H9 (cell line): ENCODE results near the gene PDLIM3. TPM values are rescaled to one million over a fixed set of nuclear protein-coding genes. Genes with fewer than 3 reads are reported as not detected.

ENCODE experiments used
- DNase-seq: peaks from one replicate; pipeline ENCODE4 v3.0.0-alpha.2; 2017
- H2AFZ ChIP-seq: one replicate; pipeline ENCODE4 v1.6.1; 2013; ENCODE audit warnings: mild to moderate bottlenecking, low read length, control low read depth, moderate library complexity
- H2AK5ac ChIP-seq: 2 replicates; pipeline ENCODE4 v1.6.1; 2013; ENCODE audit warnings: low read length, control low read depth, mixed read lengths; ENCODE audit not compliant: insufficient read length
- H2BK120ac ChIP-seq: one replicate; pipeline ENCODE4 v1.6.1; 2013; ENCODE audit warnings: low read depth, mild to moderate bottlenecking, low read length, control low read depth, inconsistent platforms; ENCODE audit not compliant: poor library complexity, severe bottlenecking
- H2BK12ac ChIP-seq: 2 replicates; pipeline ENCODE4 v1.6.1; 2013; ENCODE audit warnings: low read length, control low read depth, mixed read lengths, low read depth; ENCODE audit not compliant: insufficient read length
- H2BK15ac ChIP-seq: 2 replicates; pipeline ENCODE4 v1.6.1; 2013; ENCODE audit warnings: low read depth, low read length, control low read depth
- H2BK20ac ChIP-seq: one replicate; pipeline ENCODE4 v1.6.1; 2013; ENCODE audit warnings: low read depth, mild to moderate bottlenecking, low read length, control low read depth, inconsistent platforms; ENCODE audit not compliant: poor library complexity, severe bottlenecking
- H2BK5ac ChIP-seq: 2 replicates; pipeline ENCODE4 v1.6.1; 2013; ENCODE audit warnings: low read length, control low read depth, mixed read lengths; ENCODE audit not compliant: insufficient read length
- H3K14ac ChIP-seq: 2 replicates; pipeline ENCODE4 v1.6.1; 2013; ENCODE audit warnings: low read length, control low read depth; ENCODE audit not compliant: insufficient read depth
- H3K18ac ChIP-seq: 2 replicates; pipeline ENCODE4 v1.6.1; 2013; ENCODE audit warnings: low read depth, mild to moderate bottlenecking, mixed read lengths, low read length, control low read depth; ENCODE audit not compliant: insufficient read length
- H3K23ac ChIP-seq: 2 replicates; pipeline ENCODE4 v1.6.1; 2013; ENCODE audit warnings: low read length, control low read depth, mixed read lengths, low read depth; ENCODE audit not compliant: insufficient read length
- H3K23me2 ChIP-seq: 2 replicates; pipeline ENCODE4 v1.6.1; 2013; ENCODE audit warnings: low read depth, mild to moderate bottlenecking, mixed read lengths, low read length, control low read depth; ENCODE audit not compliant: insufficient read length, poor library complexity, severe bottlenecking
- H3K27ac ChIP-seq: 2 replicates; pipeline ENCODE4 v1.5.1; 2013; ENCODE audit warnings: low read length, control low read depth, mixed read lengths, low read depth; ENCODE audit not compliant: insufficient read length
- H3K27me3 ChIP-seq: 2 replicates; pipeline ENCODE4 v1.6.1; 2013; ENCODE audit warnings: low read length, control low read depth, inconsistent platforms; ENCODE audit not compliant: insufficient read depth
- H3K4ac ChIP-seq: 2 replicates; pipeline ENCODE4 v1.6.1; 2013; ENCODE audit warnings: low read depth, mild to moderate bottlenecking, control low read depth, inconsistent platforms, low read length, moderate library complexity
- H3K4me1 ChIP-seq: 2 replicates; pipeline ENCODE4 v1.6.1; 2013; ENCODE audit warnings: low read length, control low read depth, inconsistent platforms; ENCODE audit not compliant: insufficient read depth
- H3K4me2 ChIP-seq: 2 replicates; pipeline ENCODE4 v1.6.1; 2013; ENCODE audit warnings: low read length, control low read depth, mixed read lengths; ENCODE audit not compliant: insufficient read length, insufficient read depth
- H3K56ac ChIP-seq: 2 replicates; pipeline ENCODE4 v1.6.1; 2013; ENCODE audit warnings: low read depth, mild to moderate bottlenecking, mixed read lengths, low read length, control low read depth; ENCODE audit not compliant: insufficient read length
- H3K79me1 ChIP-seq: 2 replicates; pipeline ENCODE4 v1.6.1; 2013; ENCODE audit warnings: low read depth, mild to moderate bottlenecking, moderate library complexity, low read length, control low read depth, inconsistent platforms; ENCODE audit not compliant: insufficient read depth, poor library complexity, severe bottlenecking
- H3K79me2 ChIP-seq: 2 replicates; pipeline ENCODE4 v1.6.1; 2013; ENCODE audit warnings: low read length, control low read depth, inconsistent platforms; ENCODE audit not compliant: insufficient read depth
- H3K9ac ChIP-seq: 2 replicates; pipeline ENCODE4 v1.6.1; 2013; ENCODE audit warnings: low read length, control low read depth, mixed read lengths; ENCODE audit not compliant: insufficient read length; ENCODE audit errors: extremely low read depth
- H3K9me3 ChIP-seq: one replicate; pipeline ENCODE4 v1.6.1; 2013; ENCODE audit warnings: low read depth, low read length, inconsistent platforms; ENCODE audit not compliant: control insufficient read depth
- H3T11ph ChIP-seq: one replicate; pipeline ENCODE4 v1.6.1; 2013; ENCODE audit warnings: mild to moderate bottlenecking, low read length, control low read depth, inconsistent platforms
- H4K20me1 ChIP-seq: one replicate; pipeline ENCODE4 v1.6.1; 2013; ENCODE audit not compliant: control insufficient read depth, insufficient read length, insufficient read depth
- H4K5ac ChIP-seq: 2 replicates; pipeline ENCODE4 v1.6.1; 2013; ENCODE audit warnings: low read depth, mild to moderate bottlenecking, mixed read lengths, low read length, control low read depth; ENCODE audit not compliant: insufficient read length
- H4K8ac ChIP-seq: replicated peaks from 2 replicates; pipeline ENCODE4 v1.6.1; 2013; ENCODE audit warnings: low read length, control low read depth, mixed read lengths, low read depth; ENCODE audit not compliant: insufficient read length
- H4K91ac ChIP-seq: 2 replicates; pipeline ENCODE4 v1.6.1; 2013; ENCODE audit warnings: low read depth, mild to moderate bottlenecking, moderate library complexity, mixed read lengths, low read length, control low read depth; ENCODE audit not compliant: insufficient read length
- H3K27ac Mint-ChIP-seq, 3 experiments: 2 replicates in 2 of 3; 3 replicates in 1 of 3; pipeline ENCODE4 v1.8.0; 2020 to 2021; ENCODE audit warnings: mixed read lengths in 3 of 3, mild to moderate bottlenecking in 1 of 3, moderate library complexity in 1 of 3
- H3K27me3 Mint-ChIP-seq: 2 replicates; pipeline ENCODE4 v1.8.0; 2021; ENCODE audit warnings: low read depth, mild to moderate bottlenecking, moderate library complexity, mixed read lengths
- H3K36me3 Mint-ChIP-seq, 3 experiments: 2 replicates in 2 of 3; 3 replicates in 1 of 3; pipeline ENCODE4 v1.8.0; 2020 to 2021; ENCODE audit warnings: low read depth in 3 of 3, mixed read lengths in 3 of 3; ENCODE audit not compliant: insufficient read depth in 1 of 3
- H3K4me1 Mint-ChIP-seq, 2 experiments: 2 replicates each; pipeline ENCODE4 v1.8.0; 2020; ENCODE audit warnings: mixed read lengths in 2 of 2
- H3K4me3 Mint-ChIP-seq, 2 experiments: 2 replicates in 1 of 2; 3 replicates in 1 of 2; pipeline ENCODE4 v1.8.0; 2020 to 2021; ENCODE audit warnings: mild to moderate bottlenecking in 2 of 2, mixed read lengths in 2 of 2, moderate library complexity in 1 of 2
- H3K9me3 Mint-ChIP-seq, 2 experiments: 2 replicates in 1 of 2; 3 replicates in 1 of 2; pipeline ENCODE4 v1.8.0; 2020; ENCODE audit warnings: mild to moderate bottlenecking in 2 of 2, mixed read lengths in 2 of 2, moderate library complexity in 1 of 2
- WGBS: extraction: QIAGEN DNeasy Blood & Tissue Kit; methylation state at CpG from one replicate; pipeline ENCODE4 v1.1.7; 2013; ENCODE audit warnings: missing lambda C conversion rate, low lambda C conversion rate, mixed read lengths; ENCODE audit not compliant: insufficient read length; ENCODE audit errors: extremely low coverage; 5-methylcytosine and 5-hydroxymethylcytosine counted together
- total RNA-seq: library from RNA; stranded (reverse); gene quantifications from 2 replicates; pipeline ENCODE4 v1.2.1, GENCODE V29; 2021
- TF ChIP-seq, protein P1 (sequence below): fragments of 200-600 bp; sonication (generic); conservative IDR thresholded peaks from 3 replicates; pipeline ENCODE4 v1.8.0; 2021; ENCODE audit warnings: antibody characterized with exemption, mild to moderate bottlenecking

The PDLIM3 gene
- total RNA-seq, 1 experiment from 2014 or later = 12.0 TPM

DNA sequence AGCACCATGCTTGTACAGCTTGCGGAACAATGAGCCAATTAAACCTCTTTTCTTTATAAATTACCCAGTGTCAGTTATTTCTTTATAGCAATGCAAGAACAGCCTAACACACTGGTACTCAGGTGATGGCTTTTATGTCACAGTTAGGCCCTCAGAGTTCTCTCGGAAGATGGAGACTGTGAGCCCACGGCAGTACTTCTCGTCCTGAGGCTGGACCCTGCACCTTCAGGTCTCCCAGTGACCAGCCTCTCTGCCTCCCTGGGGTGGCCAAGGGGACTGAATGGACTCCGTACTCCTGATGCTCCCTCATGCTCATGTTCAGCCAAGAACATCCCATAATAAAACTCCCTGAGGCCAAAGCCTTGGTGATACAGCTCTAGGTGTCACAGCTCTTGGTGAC lies 25.0 kb upstream of the PDLIM3 start:
- TF ChIP-seq, protein P1, sequence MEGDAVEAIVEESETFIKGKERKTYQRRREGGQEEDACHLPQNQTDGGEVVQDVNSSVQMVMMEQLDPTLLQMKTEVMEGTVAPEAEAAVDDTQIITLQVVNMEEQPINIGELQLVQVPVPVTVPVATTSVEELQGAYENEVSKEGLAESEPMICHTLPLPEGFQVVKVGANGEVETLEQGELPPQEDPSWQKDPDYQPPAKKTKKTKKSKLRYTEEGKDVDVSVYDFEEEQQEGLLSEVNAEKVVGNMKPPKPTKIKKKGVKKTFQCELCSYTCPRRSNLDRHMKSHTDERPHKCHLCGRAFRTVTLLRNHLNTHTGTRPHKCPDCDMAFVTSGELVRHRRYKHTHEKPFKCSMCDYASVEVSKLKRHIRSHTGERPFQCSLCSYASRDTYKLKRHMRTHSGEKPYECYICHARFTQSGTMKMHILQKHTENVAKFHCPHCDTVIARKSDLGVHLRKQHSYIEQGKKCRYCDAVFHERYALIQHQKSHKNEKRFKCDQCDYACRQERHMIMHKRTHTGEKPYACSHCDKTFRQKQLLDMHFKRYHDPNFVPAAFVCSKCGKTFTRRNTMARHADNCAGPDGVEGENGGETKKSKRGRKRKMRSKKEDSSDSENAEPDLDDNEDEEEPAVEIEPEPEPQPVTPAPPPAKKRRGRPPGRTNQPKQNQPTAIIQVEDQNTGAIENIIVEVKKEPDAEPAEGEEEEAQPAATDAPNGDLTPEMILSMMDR = no peak
- no peak overlapping the region for H2AK5ac ChIP-seq
- Mint-ChIP-seq H3K9me3 (peaks cover 9 to 12% of the 10 kb centered on the region in 2 experiments; a peak in 3 of 5 replicates), H3K27ac (peak overlapping the region in 2 of 3 experiments; percentile 59 to 89; a peak in 4 of 7 replicates), H3K36me3 (peaks cover 6 to 30% (median 8%) of the 10 kb centered on the region in 3 experiments; a peak in 6 of 7 replicates), H3K4me3 (no peak overlapping the region), H3K27me3 (peaks cover 3% of the 10 kb centered on the region; the same call in 1 of the 2 replicates), H3K4me1 (peaks cover 16 to 29% of the 10 kb centered on the region in 2 experiments)
- H3K79me1 ChIP-seq = no peaks in the 10 kb centered on the region
- H4K5ac ChIP-seq = no peak overlapping the region
- H3K14ac ChIP-seq = no peak overlapping the region
- H4K20me1 ChIP-seq = no peaks in the 10 kb centered on the region
- H3K79me2 ChIP-seq = no peaks in the 10 kb centered on the region
- no peak overlapping the region for H4K8ac ChIP-seq
- no peak overlapping the region for H3K18ac ChIP-seq
- H3K27me3 ChIP-seq = no peaks in the 10 kb centered on the region
- no peak overlapping the region for H2BK120ac ChIP-seq
- DNase-seq = no peak
- no CpG with 5 or more reads among the region's 5 CpGs for WGBS
- no peaks in the 10 kb centered on the region for H3K9me3 ChIP-seq
- H3K23me2 ChIP-seq = no peaks in the 10 kb centered on the region
- no peak overlapping the region for H3K56ac ChIP-seq
- no peak overlapping the region for H2BK20ac ChIP-seq
- H2AFZ ChIP-seq = no peak overlapping the region
- no peaks in the 10 kb centered on the region; the same call in 1 of the 2 replicates for H3K4me1 ChIP-seq
- H2BK12ac ChIP-seq = no peak overlapping the region
- no peak overlapping the region for H4K91ac ChIP-seq
- H3K23ac ChIP-seq = no peak overlapping the region
- H3K9ac ChIP-seq = no peak overlapping the region
- no peak overlapping the region for H2BK15ac ChIP-seq
- H3K4me2 ChIP-seq = no peak overlapping the region
- no peak overlapping the region for H2BK5ac ChIP-seq
- no peak overlapping the region for H3T11ph ChIP-seq
- H3K4ac ChIP-seq = no peak overlapping the region
- no peak overlapping the region for H3K27ac ChIP-seq
